Inflammatory macrophage treated with lipopolysaccharide for 1 hour (primary cell): Measurements from ENCODE around the gene SPON1.
"Not testable (repeated sequence)": the region's sequence is repeated elsewhere in the genome, so short reads cannot be mapped to it uniquely, and the experiment has no call there.

Experiments used
- DNase-seq, 2 donors: peaks; one replicate each; pipeline ENCODE4 v3.0.0-alpha.2; 2020 to 2022

Gene SPON1

DNA sequence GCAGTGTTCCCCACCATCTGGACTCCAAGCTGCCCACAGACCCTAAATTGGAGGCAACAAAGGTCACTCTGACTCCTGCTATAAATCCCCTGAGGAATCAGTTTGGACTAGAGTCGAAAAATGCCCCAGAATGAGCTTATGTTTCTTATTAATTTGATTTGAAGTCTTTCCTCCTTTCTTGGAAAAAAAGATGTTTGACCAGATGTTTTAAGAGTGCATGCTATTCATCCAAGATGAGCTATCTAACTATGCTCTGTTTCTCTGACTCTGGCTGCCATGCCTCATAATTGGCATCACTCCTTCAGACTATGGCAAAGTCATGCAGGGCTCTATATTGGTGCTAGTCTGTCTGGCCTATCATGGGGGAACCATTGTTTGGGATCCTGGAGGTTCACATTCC is 174.0 kb downstream of the SPON1 start:
- no peak for DNase-seq

DNA sequence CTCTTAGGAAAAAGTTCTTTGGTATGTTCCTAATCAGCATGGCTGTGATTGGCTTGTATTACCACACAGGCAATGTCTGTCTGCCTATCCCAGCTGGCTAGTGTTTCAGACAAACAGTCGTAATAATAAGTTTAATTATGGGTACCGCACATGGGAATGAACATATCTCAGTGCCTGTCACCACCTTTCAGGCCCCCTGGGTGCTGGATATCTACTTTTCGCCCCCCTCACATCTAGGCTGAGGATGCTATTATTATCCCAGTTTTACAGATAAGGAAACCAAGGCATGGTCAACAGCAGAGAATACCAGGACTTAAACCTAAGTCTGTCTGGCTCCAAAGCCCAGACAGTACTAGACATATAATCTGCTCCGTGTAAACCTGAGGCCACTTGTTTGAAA is 174.8 kb downstream of the SPON1 start:
- DNase-seq, result no peak

DNA sequence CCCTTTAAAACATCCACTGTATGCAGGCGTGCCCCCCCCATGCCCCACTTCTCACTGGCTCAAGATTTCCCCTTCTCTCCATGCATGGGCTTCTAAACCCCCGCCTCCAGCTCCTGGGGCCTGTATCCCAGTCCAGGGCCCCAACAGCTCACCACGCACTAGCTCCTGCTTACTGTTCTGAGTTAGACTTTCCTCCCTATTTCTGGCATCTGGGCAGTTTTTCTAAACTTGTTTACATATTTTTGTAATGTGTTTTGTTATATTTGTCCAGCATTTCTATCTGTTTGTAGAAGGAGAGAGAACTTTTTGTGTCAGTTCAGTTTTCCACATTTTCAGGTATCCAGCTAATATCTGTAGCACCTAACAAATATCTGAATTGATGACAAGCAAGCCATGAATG is 178.5 kb downstream of the SPON1 start:
- DNase-seq, result no peak

GRCh38 chr11:14141676-14142075 is 179.2 kb downstream of the SPON1 start:
- no peak for DNase-seq

DNA sequence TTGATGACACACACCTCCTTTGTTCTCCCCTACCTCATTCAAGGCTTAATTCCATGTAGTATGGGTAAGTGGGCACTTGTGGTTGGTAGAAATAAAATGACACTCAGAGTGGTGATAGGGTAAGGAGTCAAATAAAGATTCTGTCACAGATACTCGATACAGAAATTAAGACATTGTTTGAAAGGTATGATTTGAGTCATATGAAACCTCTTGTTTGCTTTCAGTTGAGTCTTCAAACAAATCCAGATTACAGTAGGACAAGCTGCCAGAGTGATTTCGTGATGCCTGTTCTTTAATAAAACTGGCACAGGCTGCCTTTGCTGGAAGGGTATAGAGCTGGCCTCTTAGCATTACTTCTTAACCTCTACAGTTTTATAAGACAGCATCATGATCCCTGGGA is 182.4 kb downstream of the SPON1 start:
- no peak for DNase-seq

DNA sequence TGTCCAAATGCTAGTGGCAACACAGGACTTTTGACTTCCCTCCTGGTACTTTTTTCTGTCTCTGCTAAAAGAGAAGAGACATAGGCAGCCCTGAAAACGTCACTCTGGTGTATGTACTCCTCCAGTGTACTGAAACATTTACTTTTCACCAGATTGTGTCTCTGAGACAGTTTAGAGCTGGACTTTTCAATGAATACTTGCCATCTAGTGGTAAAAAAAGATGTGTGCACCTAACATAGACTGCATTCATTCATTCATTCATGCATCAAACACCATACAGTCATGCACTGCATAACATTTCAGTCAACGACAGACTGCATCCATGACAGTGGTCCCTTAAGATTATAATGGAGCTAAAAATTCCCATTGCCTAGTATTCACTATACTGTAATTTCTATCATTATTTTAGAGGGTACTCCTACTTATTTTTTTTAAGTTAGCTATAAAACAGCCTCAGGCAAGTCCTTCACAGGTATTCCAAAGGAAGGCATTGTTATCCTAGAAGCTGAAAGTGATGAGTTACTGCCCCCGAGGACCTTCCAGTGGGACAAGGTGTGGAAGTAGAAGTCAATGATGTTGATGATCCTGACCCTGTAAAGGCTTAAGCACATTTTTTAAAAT is 186.2 kb downstream of the SPON1 start:
- DNase-seq, result peak; percentile 3 to 8

DNA sequence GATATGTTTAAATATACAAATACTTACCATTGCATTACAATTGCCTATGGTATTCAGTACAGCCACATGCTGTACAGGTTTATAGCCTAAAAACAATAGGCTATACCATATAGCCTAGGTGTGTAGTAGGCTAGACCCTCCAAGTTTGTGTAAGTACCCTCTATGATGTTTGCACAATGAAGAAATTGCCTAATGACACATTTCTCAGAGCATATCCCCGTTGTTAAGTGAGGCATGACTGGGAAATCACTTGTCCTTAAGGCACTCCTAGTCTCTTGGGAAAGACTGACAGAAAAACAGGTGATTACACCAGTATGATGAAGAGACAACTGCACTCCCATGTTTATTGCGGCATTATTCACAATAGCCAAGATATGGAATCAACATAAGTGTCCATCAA is 187.2 kb downstream of the SPON1 start:
- no peak for DNase-seq

GRCh38 chr11:14150878-14151277 is 188.4 kb downstream of the SPON1 start:
- no peak for DNase-seq

GRCh38 chr11:14154103-14154502 is 191.6 kb downstream of the SPON1 start:
- not testable (repeated sequence) for DNase-seq

DNA sequence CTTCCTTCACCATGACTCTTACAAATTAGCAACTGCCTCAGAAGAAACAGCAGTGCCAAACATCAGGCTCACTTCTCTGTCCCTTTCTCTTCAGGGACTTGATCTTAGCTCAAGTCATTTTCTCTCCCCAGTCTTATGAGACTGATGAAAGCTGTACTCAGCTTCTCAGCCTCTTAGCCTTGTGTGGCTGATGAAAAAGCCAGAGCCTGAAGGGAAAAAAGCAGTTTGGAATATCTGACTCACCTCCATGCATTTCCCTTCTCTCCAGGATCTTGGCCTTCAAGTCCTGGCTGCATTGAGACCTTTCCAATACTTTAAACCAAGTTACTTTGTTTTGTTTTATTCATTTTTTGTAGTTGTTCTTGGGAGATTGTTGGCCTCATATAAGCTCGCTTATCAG is 195.9 kb downstream of the SPON1 start:
- DNase-seq, result no peak

- DNase-seq, result no peak
Observed at GRCh38 chr11:14163576-14163975, 201.1 kb downstream of the SPON1 start.

DNA sequence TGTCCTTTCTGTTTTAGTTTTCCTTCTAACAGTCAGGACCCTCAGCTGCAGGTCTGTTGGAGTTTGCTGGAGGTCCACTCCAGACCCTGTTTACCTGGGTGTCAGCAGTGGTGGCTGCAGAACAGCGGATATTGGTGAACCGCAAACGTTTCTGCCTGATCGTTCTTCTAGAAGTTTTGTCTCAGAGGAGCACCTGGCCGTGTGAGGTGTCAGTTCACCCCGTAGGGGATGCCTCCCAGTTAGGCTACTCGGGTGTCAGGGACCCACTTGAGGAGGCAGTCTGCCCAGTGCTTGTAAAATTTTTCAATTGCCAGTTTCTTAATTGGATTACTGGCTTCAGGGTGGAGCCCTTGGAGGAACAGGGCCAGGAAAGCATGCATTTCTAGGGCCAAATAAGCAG is 211.2 kb downstream of the SPON1 start:
- not testable (repeated sequence) for DNase-seq

GRCh38 chr11:14179116-14179820 is 216.7 kb downstream of the SPON1 start:
- no peak for DNase-seq

GRCh38 chr11:14181121-14181520 is 218.6 kb downstream of the SPON1 start:
- DNase-seq, result no peak

DNA sequence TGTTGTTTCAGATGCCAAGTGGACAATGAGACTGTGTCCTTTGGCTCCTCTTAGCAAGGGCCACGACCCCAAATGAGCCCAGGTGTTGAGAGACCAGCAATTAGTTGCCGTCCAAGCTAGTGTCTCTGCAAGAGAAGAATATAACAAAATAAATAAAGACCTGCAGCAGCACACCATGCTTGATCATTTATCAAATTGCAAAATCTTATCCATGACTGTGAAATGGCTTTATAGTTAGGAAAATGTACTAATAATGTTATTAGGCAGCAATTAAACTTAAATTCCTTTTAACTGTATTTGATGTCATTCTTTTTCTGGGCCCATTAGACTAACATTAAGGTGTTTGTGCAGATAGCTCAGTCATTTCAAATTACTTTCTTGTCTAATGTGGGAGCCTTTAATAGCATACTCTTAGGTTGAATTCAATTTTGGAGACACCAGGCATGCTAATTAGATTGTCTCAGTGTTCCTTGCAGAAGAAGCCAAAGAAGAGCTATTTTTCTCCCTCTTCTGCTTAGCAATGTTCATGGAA is 220.4 kb downstream of the SPON1 start:
- no peak for DNase-seq

DNA sequence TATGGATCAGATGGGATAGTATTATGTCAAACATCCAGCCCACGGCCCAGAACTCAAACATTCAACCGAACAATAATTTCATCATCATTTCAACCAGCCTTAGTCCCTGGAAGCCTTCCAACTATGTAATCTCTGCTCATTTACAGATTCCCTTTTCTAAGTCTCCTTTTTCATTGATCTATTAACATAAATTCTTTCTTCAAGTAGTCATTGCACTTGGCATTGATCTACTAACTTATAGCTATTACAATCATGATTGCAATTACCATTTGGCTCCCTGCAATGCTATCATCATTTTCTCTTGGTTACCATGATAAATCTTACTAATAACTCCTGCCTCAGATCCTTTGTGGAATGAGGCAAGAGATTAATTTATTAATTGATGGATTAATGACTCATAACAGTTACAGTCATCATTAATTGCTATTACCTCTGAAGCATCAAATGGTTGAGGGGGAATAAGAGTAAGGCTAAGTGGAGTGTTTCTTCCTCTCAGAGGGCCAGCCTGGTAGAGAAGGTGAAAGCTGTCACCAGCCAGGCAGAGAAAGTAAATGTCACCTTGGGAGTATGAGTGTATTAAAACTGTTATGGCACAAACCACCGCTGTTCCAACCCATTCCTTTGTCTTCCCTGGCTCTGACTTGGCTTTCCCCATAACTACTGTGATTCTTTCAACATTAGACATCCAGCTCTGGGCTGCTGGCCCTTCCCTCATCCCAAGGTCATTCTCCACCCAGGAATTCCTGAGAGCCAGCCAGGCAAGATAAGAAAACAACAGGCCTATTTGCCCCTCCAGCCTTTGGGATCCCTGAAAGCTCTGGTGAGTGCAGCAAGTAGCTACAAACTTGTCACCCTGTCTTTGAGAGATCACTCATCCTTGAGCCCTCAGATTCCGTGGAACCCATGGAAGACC is 221.8 kb downstream of the SPON1 start:
- DNase-seq, result no peak

DNA sequence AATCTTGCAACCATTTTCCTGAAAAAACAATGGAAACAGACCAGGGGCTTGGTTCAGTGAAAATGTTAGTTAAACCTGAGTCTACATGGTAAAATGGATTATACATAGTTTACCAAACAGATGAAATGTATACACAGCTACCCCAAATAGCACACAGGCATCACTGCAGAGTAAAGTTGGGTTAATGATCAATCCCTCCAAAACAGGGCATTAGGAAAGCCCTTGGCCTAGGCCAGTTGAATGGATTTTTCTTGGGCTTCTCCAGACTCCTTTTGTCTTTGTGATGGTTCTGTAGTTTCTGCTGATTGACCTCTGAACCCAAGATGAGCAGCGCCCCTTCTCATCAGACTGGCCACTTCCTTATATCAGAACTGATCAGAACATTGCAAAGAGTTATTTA is 222.9 kb downstream of the SPON1 start:
- no peak for DNase-seq

DNA sequence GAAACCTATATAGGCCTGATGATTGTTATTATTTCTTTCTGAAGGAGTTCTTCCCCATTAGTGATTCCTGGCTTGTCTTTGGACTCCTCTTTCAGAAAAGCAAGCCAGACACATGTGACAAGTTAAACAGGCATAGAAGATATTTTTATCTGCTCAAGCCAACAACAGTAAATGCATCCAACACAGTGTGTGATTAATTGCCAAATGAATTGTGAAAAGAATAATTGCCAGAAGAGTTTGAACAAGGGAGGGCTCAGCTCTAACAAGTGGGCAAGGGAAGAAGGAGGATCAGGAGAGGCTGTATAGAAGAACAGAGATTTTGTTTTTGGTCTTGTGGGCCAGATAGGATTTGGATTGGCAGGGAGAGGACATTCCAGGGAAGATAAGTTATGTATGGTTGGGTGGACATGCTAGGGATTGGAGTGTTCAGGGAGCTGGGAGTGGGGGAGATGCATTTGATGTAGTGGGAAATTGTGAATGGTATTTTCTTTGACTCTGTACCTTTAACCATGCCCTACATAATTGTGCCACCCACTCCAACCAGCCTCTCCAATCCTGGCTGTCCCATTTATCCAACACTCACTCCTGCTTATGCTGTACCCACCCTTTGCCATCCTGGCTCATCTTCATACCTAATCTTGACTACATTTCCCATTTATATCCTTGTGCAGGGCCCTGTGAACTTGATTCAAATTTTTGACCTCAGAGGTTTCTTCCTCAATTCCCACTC is 223.7 kb downstream of the SPON1 start:
- DNase-seq, result no peak

- DNase-seq, result no peak
Observed at GRCh38 chr11:14189874-14190273, 227.4 kb downstream of the SPON1 start.

DNA sequence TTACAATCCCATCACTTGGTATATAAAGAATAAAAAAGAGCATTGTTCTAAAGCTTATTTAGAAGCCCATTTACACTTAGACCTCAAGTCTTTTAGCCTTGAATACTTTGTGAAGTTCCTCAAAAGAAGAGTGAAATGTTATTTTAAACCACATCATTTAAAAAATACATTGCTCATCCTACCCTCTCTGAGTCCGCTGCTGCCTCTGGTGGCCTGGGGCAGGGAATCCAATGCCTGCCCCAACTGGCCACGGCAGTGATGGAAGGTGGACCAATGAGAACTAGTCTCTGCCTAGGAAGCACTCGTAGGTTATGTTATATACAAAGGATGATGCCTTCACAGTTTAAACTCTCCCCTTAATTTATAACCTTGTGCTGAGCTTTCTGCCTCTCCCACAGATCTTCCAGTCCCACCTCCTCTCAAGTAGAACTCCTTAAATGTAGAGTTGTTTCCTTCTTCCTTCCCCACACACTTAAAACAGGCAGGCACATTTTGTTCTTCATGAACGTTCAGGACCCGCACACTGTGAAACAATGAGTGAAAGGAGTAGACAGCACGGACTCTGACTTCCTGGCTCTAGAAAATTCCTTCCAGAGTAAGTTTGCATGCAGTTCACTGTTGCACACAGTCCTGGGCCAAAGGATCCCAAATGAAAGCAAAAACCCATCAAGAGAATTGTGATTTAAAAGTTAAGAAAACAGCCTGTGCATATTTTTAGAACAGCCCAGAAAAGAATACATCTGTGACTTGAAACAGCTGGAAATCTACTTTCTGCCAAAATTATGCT is 228.7 kb downstream of the SPON1 start:
- no peak for DNase-seq

GRCh38 chr11:14193644-14194043 is 231.1 kb downstream of the SPON1 start:
- no peak for DNase-seq
